Activated CD8-positive, alpha-beta T cell treated with anti-CD3 and anti-CD28 coated beads, Interleukin-2, amount 10 ng/mL, durations not matched to agents 7 days and 5 days (primary cell): ENCODE data around the gene PLP2. TPM values are rescaled to one million over a fixed set of nuclear protein-coding genes. Genes with fewer than 3 reads are reported as not detected.

Experiments
- ATAC-seq: fragments of 150-1000 bp; cut with Tn5 transposase; one replicate; pipeline ENCODE4 v1.10.0; 2021; ENCODE audit warnings: moderate library complexity
- CTCF ChIA-PET: fragments of 350-600 bp; sonication (Branson Sonifier 250); formaldehyde crosslinking; loops from one replicate; lab custom pipeline; 2021; ENCODE audit warnings: antibody characterized with exemption; lab: Charles Lee
- POLR2A ChIA-PET: fragments of 350-600 bp; sonication (Branson Sonifier 250); formaldehyde crosslinking; loops from one replicate; lab custom pipeline; 2021; ENCODE audit warnings: antibody characterized with exemption; lab: Charles Lee
- DNase-seq: peaks from one replicate; pipeline ENCODE4 v3.0.0-alpha.2; 2020
- H3K27ac Mint-ChIP-seq: one replicate; pipeline ENCODE4 v1.8.0; 2021; ENCODE audit warnings: mild to moderate bottlenecking, mixed read lengths
- H3K27me3 Mint-ChIP-seq: one replicate; pipeline ENCODE4 v1.8.0; 2021; ENCODE audit warnings: low read depth, mixed read lengths
- H3K36me3 Mint-ChIP-seq: one replicate; pipeline ENCODE4 v1.8.0; 2021; ENCODE audit warnings: low read depth, mixed read lengths
- H3K4me1 Mint-ChIP-seq: one replicate; pipeline ENCODE4 v1.8.0; 2021; ENCODE audit warnings: low read depth, mixed read lengths
- H3K4me3 Mint-ChIP-seq: one replicate; pipeline ENCODE4 v1.8.0; 2021; ENCODE audit warnings: mild to moderate bottlenecking, mixed read lengths
- H3K9me3 Mint-ChIP-seq: one replicate; pipeline ENCODE4 v1.8.0; 2022; ENCODE audit warnings: mixed read lengths; ENCODE audit not compliant: insufficient read depth
- total RNA-seq, 2 experiments: library from RNA; stranded (reverse); gene quantifications; one replicate each; pipeline ENCODE4 v1.2.3, GENCODE V29; 2021

Gene PLP2
- total RNA-seq, 2 experiments from 2014 or later, result 203 to 214 TPM

GRCh38 chrX:49203536-49203935 is 31.8 kb downstream of the PLP2 start:
- no peak overlapping the region for H3K4me3 Mint-ChIP-seq
- H3K4me1 Mint-ChIP-seq, result peaks cover 16% of the 10 kb centered on the region
- no peak for ATAC-seq
- ChIA-PET POLR2A (no interaction called here), CTCF (interaction anchor here (2.2 kb wide), 1 partner anchor 11 kb away, joined by 13 read pairs; no protein-coding TSS in a partner anchor)
- no peaks in the 10 kb centered on the region for H3K9me3 Mint-ChIP-seq
- H3K27ac Mint-ChIP-seq, result no peak overlapping the region
- H3K27me3 Mint-ChIP-seq, result no peaks in the 10 kb centered on the region
- no peak for DNase-seq
- no peaks in the 10 kb centered on the region for H3K36me3 Mint-ChIP-seq

- no peaks in the 10 kb centered on the region for H3K9me3 Mint-ChIP-seq
- ATAC-seq (no peak), DNase-seq (no peak)
- no peaks in the 10 kb centered on the region for H3K36me3 Mint-ChIP-seq
- no peak overlapping the region for H3K27ac Mint-ChIP-seq
- ChIA-PET CTCF (no interaction called here), POLR2A (no interaction called here)
- H3K4me3 Mint-ChIP-seq, result no peak overlapping the region
- peaks cover 12% of the 10 kb centered on the region for H3K4me1 Mint-ChIP-seq
- H3K27me3 Mint-ChIP-seq, result no peaks in the 10 kb centered on the region
Measured at GRCh38 chrX:49204017-49204416, 32.3 kb downstream of the PLP2 start.

GRCh38 chrX:49204709-49205108 is 33.0 kb downstream of the PLP2 start:
- H3K27me3 Mint-ChIP-seq, result no peaks in the 10 kb centered on the region
- CTCF ChIA-PET, result no interaction called here
- no peaks in the 10 kb centered on the region for H3K9me3 Mint-ChIP-seq
- peaks cover 10% of the 10 kb centered on the region for H3K4me1 Mint-ChIP-seq
- no peak overlapping the region for H3K27ac Mint-ChIP-seq
- no peak overlapping the region for H3K4me3 Mint-ChIP-seq
- POLR2A ChIA-PET, result no interaction called here
- ATAC-seq, result no peak
- DNase-seq, result no peak
- H3K36me3 Mint-ChIP-seq, result no peaks in the 10 kb centered on the region

- POLR2A ChIA-PET, result no interaction called here
- Mint-ChIP-seq H3K27ac (no peak overlapping the region), H3K4me3 (no peak overlapping the region), H3K9me3 (no peaks in the 10 kb centered on the region), H3K36me3 (no peaks in the 10 kb centered on the region), H3K4me1 (peaks cover 10% of the 10 kb centered on the region), H3K27me3 (no peaks in the 10 kb centered on the region)
- no peak for DNase-seq
- CTCF ChIA-PET, result no interaction called here
- no peak for ATAC-seq
Measured at GRCh38 chrX:49205443-49205842, 33.7 kb downstream of the PLP2 start.

GRCh38 chrX:49206543-49206942 is 34.8 kb downstream of the PLP2 start:
- peaks cover 7% of the 10 kb centered on the region for H3K4me1 Mint-ChIP-seq
- POLR2A ChIA-PET, result no interaction called here

GRCh38 chrX:49208399-49208798 is 36.7 kb downstream of the PLP2 start:
- ATAC-seq (no peak), DNase-seq (no peak)
- Mint-ChIP-seq H3K4me3 (no peak overlapping the region), H3K4me1 (peaks cover 4% of the 10 kb centered on the region), H3K27ac (no peak overlapping the region), H3K36me3 (no peaks in the 10 kb centered on the region), H3K9me3 (no peaks in the 10 kb centered on the region), H3K27me3 (no peaks in the 10 kb centered on the region)
- POLR2A ChIA-PET, result no interaction called here
- CTCF ChIA-PET, result no interaction called here

More at GRCh38 chrX:49206543-49206942, 34.8 kb downstream of the PLP2 start:
- H3K36me3 Mint-ChIP-seq, result no peaks in the 10 kb centered on the region
- H3K4me3 Mint-ChIP-seq, result no peak overlapping the region
- CTCF ChIA-PET, result no interaction called here
- H3K27me3 Mint-ChIP-seq, result no peaks in the 10 kb centered on the region
- H3K27ac Mint-ChIP-seq, result no peak overlapping the region
- ATAC-seq, result no peak
- no peak for DNase-seq
- no peaks in the 10 kb centered on the region for H3K9me3 Mint-ChIP-seq

GRCh38 chrX:49209434-49210251 is 37.9 kb downstream of the PLP2 start:
- ATAC-seq (peak; percentile 33), DNase-seq (peak; percentile 32)
- ChIA-PET POLR2A (no interaction called here), CTCF (interaction anchor here (0.8 to 0.9 kb wide), 2 partner anchors 10 to 18 kb away, joined by 3 to 4 read pairs; no protein-coding TSS in a partner anchor)
- Mint-ChIP-seq H3K4me1 (peaks cover 4% of the 10 kb centered on the region), H3K4me3 (peak overlapping the region; percentile 12), H3K36me3 (no peaks in the 10 kb centered on the region), H3K27me3 (no peaks in the 10 kb centered on the region), H3K9me3 (no peaks in the 10 kb centered on the region), H3K27ac (no peak overlapping the region)

GRCh38 chrX:49210406-49210805 is 38.7 kb downstream of the PLP2 start:
- Mint-ChIP-seq H3K27me3 (no peaks in the 10 kb centered on the region), H3K4me3 (no peak overlapping the region), H3K36me3 (no peaks in the 10 kb centered on the region), H3K27ac (no peak overlapping the region), H3K4me1 (peaks cover 4% of the 10 kb centered on the region), H3K9me3 (no peaks in the 10 kb centered on the region)
- DNase-seq (no peak), ATAC-seq (no peak)
- CTCF ChIA-PET, result no interaction called here
- POLR2A ChIA-PET, result no interaction called here

- DNase-seq (no peak), ATAC-seq (no peak)
- Mint-ChIP-seq H3K4me1 (peaks cover 4% of the 10 kb centered on the region), H3K36me3 (no peaks in the 10 kb centered on the region), H3K27me3 (no peaks in the 10 kb centered on the region), H3K9me3 (no peaks in the 10 kb centered on the region), H3K27ac (no peak overlapping the region), H3K4me3 (no peak overlapping the region)
- ChIA-PET POLR2A (no interaction called here), CTCF (no interaction called here)
Measured at GRCh38 chrX:49211074-49211473, 39.4 kb downstream of the PLP2 start.

GRCh38 chrX:49212209-49212608 is 40.5 kb downstream of the PLP2 start:
- no peak overlapping the region for H3K4me3 Mint-ChIP-seq
- H3K4me1 Mint-ChIP-seq, result peaks cover 4% of the 10 kb centered on the region
- POLR2A ChIA-PET, result no interaction called here
- no peak for ATAC-seq
- no peaks in the 10 kb centered on the region for H3K9me3 Mint-ChIP-seq
- no peaks in the 10 kb centered on the region for H3K36me3 Mint-ChIP-seq
- H3K27me3 Mint-ChIP-seq, result no peaks in the 10 kb centered on the region
- DNase-seq, result no peak
- H3K27ac Mint-ChIP-seq, result no peak overlapping the region
- CTCF ChIA-PET, result no interaction called here

GRCh38 chrX:49212861-49213260 is 41.2 kb downstream of the PLP2 start:
- ATAC-seq, result no peak
- CTCF ChIA-PET, result no interaction called here
- no peak overlapping the region for H3K27ac Mint-ChIP-seq

GRCh38 chrX:49214416-49214815 is 42.7 kb downstream of the PLP2 start:
- H3K9me3 Mint-ChIP-seq, result no peaks in the 10 kb centered on the region
- no peaks in the 10 kb centered on the region for H3K36me3 Mint-ChIP-seq
- POLR2A ChIA-PET, result no interaction called here
- DNase-seq (no peak), ATAC-seq (no peak)
- no peaks in the 10 kb centered on the region for H3K27me3 Mint-ChIP-seq
- H3K4me3 Mint-ChIP-seq, result no peak overlapping the region
- H3K4me1 Mint-ChIP-seq, result peaks cover 3% of the 10 kb centered on the region
- CTCF ChIA-PET, result no interaction called here
- H3K27ac Mint-ChIP-seq, result no peak overlapping the region

More at GRCh38 chrX:49212861-49213260, 41.2 kb downstream of the PLP2 start:
- POLR2A ChIA-PET, result no interaction called here
- H3K27me3 Mint-ChIP-seq, result no peaks in the 10 kb centered on the region
- no peaks in the 10 kb centered on the region for H3K36me3 Mint-ChIP-seq
- no peak for DNase-seq
- H3K4me1 Mint-ChIP-seq, result peaks cover 4% of the 10 kb centered on the region
- no peak overlapping the region for H3K4me3 Mint-ChIP-seq
- no peaks in the 10 kb centered on the region for H3K9me3 Mint-ChIP-seq
